Measurements from ENCODE around the gene RUSC2.
A peak's percentile ranks its signal among the peaks of the same experiment; 100 is the strongest.

RUSC2 gene, protein sequence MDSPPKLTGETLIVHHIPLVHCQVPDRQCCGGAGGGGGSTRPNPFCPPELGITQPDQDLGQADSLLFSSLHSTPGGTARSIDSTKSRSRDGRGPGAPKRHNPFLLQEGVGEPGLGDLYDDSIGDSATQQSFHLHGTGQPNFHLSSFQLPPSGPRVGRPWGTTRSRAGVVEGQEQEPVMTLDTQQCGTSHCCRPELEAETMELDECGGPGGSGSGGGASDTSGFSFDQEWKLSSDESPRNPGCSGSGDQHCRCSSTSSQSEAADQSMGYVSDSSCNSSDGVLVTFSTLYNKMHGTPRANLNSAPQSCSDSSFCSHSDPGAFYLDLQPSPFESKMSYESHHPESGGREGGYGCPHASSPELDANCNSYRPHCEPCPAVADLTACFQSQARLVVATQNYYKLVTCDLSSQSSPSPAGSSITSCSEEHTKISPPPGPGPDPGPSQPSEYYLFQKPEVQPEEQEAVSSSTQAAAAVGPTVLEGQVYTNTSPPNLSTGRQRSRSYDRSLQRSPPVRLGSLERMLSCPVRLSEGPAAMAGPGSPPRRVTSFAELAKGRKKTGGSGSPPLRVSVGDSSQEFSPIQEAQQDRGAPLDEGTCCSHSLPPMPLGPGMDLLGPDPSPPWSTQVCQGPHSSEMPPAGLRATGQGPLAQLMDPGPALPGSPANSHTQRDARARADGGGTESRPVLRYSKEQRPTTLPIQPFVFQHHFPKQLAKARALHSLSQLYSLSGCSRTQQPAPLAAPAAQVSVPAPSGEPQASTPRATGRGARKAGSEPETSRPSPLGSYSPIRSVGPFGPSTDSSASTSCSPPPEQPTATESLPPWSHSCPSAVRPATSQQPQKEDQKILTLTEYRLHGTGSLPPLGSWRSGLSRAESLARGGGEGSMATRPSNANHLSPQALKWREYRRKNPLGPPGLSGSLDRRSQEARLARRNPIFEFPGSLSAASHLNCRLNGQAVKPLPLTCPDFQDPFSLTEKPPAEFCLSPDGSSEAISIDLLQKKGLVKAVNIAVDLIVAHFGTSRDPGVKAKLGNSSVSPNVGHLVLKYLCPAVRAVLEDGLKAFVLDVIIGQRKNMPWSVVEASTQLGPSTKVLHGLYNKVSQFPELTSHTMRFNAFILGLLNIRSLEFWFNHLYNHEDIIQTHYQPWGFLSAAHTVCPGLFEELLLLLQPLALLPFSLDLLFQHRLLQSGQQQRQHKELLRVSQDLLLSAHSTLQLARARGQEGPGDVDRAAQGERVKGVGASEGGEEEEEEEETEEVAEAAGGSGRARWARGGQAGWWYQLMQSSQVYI (N-terminal part only)

DNA sequence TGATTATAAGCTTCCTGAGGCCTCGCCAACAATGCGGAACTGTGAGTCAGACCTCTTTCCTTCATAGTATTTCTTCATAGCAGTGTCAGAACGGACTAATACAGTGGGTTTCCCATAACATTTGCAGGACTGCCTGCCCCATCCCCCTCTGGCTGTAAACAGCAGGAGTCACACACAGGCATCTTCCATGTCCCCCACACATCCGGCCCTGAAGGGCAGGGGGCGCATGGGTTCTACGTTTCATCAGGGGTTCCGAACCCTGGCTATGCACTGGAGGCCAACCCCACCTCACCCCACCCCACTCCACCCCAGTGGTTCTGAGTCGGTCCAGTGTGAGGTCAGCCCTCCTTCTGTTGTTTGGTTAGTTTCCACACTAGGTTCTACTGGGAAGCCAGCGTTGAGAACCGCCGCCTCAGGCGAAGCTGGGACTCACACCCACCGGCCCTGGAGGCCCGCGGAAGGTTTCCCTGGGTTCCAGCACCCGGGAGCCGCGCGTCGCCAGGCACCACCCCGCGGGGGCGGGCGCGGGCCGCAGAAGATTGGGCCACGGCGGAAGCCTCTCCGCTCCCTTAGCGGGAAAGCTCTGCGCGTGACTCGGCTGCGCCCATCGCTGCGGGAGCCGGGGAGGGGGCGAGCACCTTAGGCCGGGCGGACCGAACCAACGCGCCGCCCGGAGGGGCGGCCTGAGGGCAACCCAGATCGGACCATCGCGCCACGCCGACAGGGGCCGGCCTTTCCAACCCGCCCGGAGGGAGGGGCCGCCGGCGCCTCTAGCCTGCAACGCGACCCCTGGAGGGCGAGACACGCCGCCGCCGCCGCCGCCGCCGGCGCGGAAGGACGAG is at the start of gene RUSC2:
Gene RUSC2 (plus strand): TSS at position 799 of the 842 bp plus-strand sequence. CDS start 56,411 bp downstream, outside the sequence.
- Histone ChIP-seq H3K27me3 (ENCODE audit: control insufficient read depth, insufficient read depth, low read length) (no peaks in the 10 kb centered on the region), H3K4me1 (ENCODE audit: control insufficient read depth, insufficient read depth, low read length) (peaks cover 12% of the 10 kb centered on the region), H3K36me3 (ENCODE audit: control insufficient read depth, insufficient read depth, low read length) (no peaks in the 10 kb centered on the region), H3K9me3 (ENCODE audit: control insufficient read depth, insufficient read depth, low read length) (no peaks in the 10 kb centered on the region), H3K27ac (ENCODE audit: low read depth, low read length) (peak within 1 kb of the TSS; percentile 93), H3K4me3 (ENCODE audit: low read depth, low read length) (peak within 1 kb of the TSS; percentile 80), H3K9ac (ENCODE audit: low read depth, low read length) (peak within 1 kb of the TSS; percentile 74)

DNA sequence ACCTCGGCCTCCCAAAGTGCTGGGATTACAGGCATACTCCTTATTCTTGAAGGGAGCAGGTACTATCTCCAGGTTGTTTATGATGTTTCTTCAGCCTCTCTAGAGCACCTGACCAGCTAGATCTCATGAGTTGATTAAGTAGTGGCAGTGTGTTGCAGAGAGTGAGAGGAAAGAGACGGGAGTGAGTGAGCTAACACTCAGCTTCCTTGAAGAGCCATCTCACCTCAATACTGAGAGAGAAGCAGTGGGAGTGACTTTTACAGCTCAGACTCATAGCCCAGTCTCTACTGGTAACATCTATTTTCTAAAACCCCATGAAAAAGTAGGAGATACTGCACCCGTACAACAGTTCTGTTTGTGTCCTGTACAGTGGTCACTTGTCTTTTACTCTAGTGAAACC is 43.9 kb upstream of the RUSC2 start:
- H3K27ac ChIP-seq (ENCODE audit: low read depth, low read length), result no peak overlapping the region
- H3K36me3 ChIP-seq (ENCODE audit: control insufficient read depth, insufficient read depth, low read length), result no peaks in the 10 kb centered on the region
- H3K9me3 ChIP-seq (ENCODE audit: control insufficient read depth, insufficient read depth, low read length), result no peaks in the 10 kb centered on the region
- no peak overlapping the region for H3K4me3 ChIP-seq (ENCODE audit: low read depth, low read length)
- peaks cover 7% of the 10 kb centered on the region; the same call in 1 of the 2 replicates for H3K27me3 ChIP-seq (ENCODE audit: control insufficient read depth, insufficient read depth, low read length)
- H3K9ac ChIP-seq (ENCODE audit: low read depth, low read length), result no peak overlapping the region
- H3K4me1 ChIP-seq (ENCODE audit: control insufficient read depth, insufficient read depth, low read length), result no peaks in the 10 kb centered on the region

DNA sequence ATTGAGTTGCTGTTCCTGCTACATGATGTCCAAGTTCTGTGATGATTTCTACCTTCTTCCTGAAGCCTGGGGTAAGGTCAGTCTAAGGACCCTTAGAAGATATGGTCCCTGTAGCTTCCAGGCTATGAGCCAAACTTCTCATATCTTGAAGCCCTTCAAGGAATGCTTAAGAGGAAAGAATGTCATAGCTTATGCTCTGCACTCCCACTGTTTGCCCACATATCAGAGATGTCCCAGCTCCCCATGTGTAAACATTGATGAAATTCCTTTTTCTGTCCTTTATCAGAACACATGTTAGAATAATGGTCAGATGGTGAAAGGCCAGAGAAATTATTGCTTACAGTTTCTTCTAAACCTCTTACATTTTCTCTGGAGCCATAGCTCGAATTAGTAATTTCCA is 41.4 kb upstream of the RUSC2 start:
- Histone ChIP-seq H3K9me3 (ENCODE audit: control insufficient read depth, insufficient read depth, low read length) (no peaks in the 10 kb centered on the region), H3K27me3 (ENCODE audit: control insufficient read depth, insufficient read depth, low read length) (peaks cover 7% of the 10 kb centered on the region; the same call in 1 of the 2 replicates), H3K4me3 (ENCODE audit: low read depth, low read length) (no peak overlapping the region), H3K27ac (ENCODE audit: low read depth, low read length) (no peak overlapping the region), H3K9ac (ENCODE audit: low read depth, low read length) (no peak overlapping the region), H3K36me3 (ENCODE audit: control insufficient read depth, insufficient read depth, low read length) (no peaks in the 10 kb centered on the region), H3K4me1 (ENCODE audit: control insufficient read depth, insufficient read depth, low read length) (no peaks in the 10 kb centered on the region)

DNA sequence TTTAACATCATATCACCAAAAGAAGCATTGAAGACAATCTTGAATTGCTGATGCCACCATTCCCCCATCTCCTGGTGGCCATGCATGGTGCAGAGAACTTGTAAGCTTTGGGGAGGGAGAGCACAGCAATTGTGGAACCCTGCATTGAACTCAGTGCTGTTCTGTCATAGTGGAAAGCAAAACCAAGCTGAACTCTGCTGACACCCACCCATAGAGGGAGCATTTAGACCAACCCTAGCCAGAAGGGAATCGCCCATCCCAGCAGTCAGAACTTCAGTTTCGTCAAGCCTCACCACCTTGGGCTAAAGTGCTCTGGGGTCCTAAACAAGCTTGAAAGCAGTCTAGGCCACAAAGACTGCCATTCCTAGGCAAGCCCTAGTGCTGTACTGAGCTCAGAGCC is 37.4 kb upstream of the RUSC2 start:
- H3K27me3 ChIP-seq (ENCODE audit: control insufficient read depth, insufficient read depth, low read length), result peaks cover 4% of the 10 kb centered on the region; the same call in 1 of the 2 replicates
- no peaks in the 10 kb centered on the region for H3K36me3 ChIP-seq (ENCODE audit: control insufficient read depth, insufficient read depth, low read length)
- H3K9me3 ChIP-seq (ENCODE audit: control insufficient read depth, insufficient read depth, low read length), result no peaks in the 10 kb centered on the region
- H3K4me1 ChIP-seq (ENCODE audit: control insufficient read depth, insufficient read depth, low read length), result no peaks in the 10 kb centered on the region
- no peak overlapping the region for H3K27ac ChIP-seq (ENCODE audit: low read depth, low read length)
- H3K9ac ChIP-seq (ENCODE audit: low read depth, low read length), result no peak overlapping the region
- H3K4me3 ChIP-seq (ENCODE audit: low read depth, low read length), result no peak overlapping the region

DNA sequence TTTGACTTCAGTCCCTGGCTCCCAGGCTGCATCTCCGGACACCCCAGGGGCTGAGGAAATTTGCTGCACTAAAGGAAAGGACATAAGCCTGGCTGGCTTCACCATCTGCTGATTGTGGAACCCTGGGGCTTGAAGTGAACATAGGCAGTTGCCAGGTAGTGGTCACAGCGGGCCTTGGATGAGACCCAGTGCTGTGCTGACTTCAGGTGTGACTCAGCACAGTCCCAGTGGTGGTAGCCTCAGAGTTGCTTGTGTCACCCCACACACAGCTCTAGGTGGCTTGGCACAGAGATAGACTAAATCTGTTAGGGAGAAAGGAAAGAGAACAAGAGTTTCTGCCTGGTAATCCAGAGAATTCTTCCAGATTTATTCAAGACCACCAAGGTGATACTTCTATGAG is 36.1 kb upstream of the RUSC2 start:
- no peak overlapping the region for H3K4me3 ChIP-seq (ENCODE audit: low read depth, low read length)
- H3K9ac ChIP-seq (ENCODE audit: low read depth, low read length), result no peak overlapping the region
- peaks cover 4% of the 10 kb centered on the region; the same call in 1 of the 2 replicates for H3K27me3 ChIP-seq (ENCODE audit: control insufficient read depth, insufficient read depth, low read length)
- H3K9me3 ChIP-seq (ENCODE audit: control insufficient read depth, insufficient read depth, low read length), result no peaks in the 10 kb centered on the region
- H3K36me3 ChIP-seq (ENCODE audit: control insufficient read depth, insufficient read depth, low read length), result no peaks in the 10 kb centered on the region
- no peak overlapping the region for H3K27ac ChIP-seq (ENCODE audit: low read depth, low read length)
- H3K4me1 ChIP-seq (ENCODE audit: control insufficient read depth, insufficient read depth, low read length), result no peaks in the 10 kb centered on the region

DNA sequence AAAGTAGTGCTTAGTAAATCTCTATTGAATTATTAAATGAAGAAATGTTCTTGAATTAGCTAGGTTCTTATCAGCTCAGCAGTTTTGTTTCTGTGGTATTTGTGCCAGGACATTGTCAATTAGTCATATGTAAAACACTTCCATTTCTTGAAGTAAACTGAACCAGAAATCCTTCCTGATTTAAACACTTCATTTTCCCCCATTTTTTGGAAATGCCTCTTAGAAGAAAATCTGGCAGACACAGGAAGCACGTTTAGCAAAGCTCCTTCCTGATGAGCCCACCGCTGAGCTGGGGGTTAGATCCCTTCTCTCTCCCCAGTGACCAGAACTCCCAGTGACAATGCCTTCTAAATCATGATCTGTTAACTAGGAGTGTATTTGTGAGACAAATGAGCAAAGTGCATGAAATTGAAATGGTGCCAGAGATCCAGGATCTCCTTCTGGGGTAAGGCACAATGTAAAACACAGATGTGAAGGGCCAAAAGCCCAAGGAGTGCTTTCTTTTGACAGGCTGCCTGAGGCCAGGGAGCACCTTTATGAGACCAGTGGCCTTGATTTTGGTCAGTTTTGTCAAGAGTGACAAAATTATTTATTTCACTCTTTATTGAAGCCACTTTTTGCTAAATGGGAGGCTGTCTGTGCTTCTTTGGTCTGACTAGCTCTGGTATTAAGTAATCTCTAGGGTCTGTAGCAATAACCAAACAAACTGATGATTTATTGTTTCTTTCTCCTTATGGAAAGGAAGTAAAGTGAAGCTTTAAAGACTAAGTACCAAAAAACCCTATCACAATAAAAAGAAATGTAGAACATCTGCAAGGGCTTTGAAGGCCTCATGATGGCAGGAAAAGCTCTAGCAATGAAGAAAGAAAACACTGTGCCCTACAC is 25.5 kb upstream of the RUSC2 start:
- Histone ChIP-seq H3K9me3 (ENCODE audit: control insufficient read depth, insufficient read depth, low read length) (peaks cover 11% of the 10 kb centered on the region), H3K36me3 (ENCODE audit: control insufficient read depth, insufficient read depth, low read length) (no peaks in the 10 kb centered on the region), H3K4me1 (ENCODE audit: control insufficient read depth, insufficient read depth, low read length) (no peaks in the 10 kb centered on the region), H3K4me3 (ENCODE audit: low read depth, low read length) (no peak overlapping the region), H3K27me3 (ENCODE audit: control insufficient read depth, insufficient read depth, low read length) (no peaks in the 10 kb centered on the region), H3K9ac (ENCODE audit: low read depth, low read length) (no peak overlapping the region), H3K27ac (ENCODE audit: low read depth, low read length) (no peak overlapping the region)

DNA sequence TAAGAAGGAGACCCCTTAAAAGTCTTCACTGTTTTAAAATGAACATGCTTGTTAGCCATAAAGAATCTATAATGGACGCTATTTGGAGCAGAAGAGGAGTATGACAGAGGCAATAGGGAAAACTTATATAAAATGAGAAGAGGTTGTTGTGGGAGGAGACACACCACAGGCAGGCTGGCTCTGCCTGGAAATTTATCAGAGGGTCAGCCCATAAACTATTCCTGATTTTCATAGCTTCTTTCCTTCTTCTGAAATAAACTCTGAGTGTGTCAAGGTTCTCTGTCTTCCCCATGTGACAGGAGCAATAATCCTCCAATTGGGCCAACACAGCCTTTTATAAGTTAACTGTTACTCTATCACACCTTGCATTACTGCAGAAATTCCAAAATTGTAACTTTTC is 19.6 kb upstream of the RUSC2 start:
- Histone ChIP-seq H3K36me3 (ENCODE audit: control insufficient read depth, insufficient read depth, low read length) (no peaks in the 10 kb centered on the region), H3K27ac (ENCODE audit: low read depth, low read length) (no peak overlapping the region), H3K4me3 (ENCODE audit: low read depth, low read length) (no peak overlapping the region), H3K4me1 (ENCODE audit: control insufficient read depth, insufficient read depth, low read length) (no peaks in the 10 kb centered on the region), H3K27me3 (ENCODE audit: control insufficient read depth, insufficient read depth, low read length) (no peaks in the 10 kb centered on the region), H3K9ac (ENCODE audit: low read depth, low read length) (no peak overlapping the region), H3K9me3 (ENCODE audit: control insufficient read depth, insufficient read depth, low read length) (no peaks in the 10 kb centered on the region)

DNA sequence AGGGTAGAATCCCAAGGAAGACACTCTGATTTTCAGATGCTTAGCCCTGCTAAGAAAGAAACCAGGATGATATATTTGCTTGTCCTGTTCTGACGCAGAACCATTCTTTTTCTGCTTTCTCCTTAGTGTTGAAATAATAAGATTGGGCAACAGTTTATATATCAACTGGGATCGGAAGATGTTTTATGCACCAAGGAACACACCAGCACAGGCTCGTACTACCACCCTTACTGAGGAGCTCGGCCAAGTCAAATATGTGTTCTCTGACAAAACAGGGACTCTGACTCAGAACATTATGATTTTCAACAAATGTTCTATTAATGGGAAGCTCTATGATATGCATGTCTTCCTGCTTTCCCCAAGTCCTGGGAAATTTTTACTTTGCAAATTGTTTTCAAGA is 19.0 kb upstream of the RUSC2 start:
- H3K9me3 ChIP-seq (ENCODE audit: control insufficient read depth, insufficient read depth, low read length), result no peaks in the 10 kb centered on the region
- no peaks in the 10 kb centered on the region for H3K27me3 ChIP-seq (ENCODE audit: control insufficient read depth, insufficient read depth, low read length)
- no peak overlapping the region for H3K9ac ChIP-seq (ENCODE audit: low read depth, low read length)
- H3K4me3 ChIP-seq (ENCODE audit: low read depth, low read length), result no peak overlapping the region
- no peaks in the 10 kb centered on the region for H3K4me1 ChIP-seq (ENCODE audit: control insufficient read depth, insufficient read depth, low read length)
- no peaks in the 10 kb centered on the region for H3K36me3 ChIP-seq (ENCODE audit: control insufficient read depth, insufficient read depth, low read length)
- H3K27ac ChIP-seq (ENCODE audit: low read depth, low read length), result no peak overlapping the region

DNA sequence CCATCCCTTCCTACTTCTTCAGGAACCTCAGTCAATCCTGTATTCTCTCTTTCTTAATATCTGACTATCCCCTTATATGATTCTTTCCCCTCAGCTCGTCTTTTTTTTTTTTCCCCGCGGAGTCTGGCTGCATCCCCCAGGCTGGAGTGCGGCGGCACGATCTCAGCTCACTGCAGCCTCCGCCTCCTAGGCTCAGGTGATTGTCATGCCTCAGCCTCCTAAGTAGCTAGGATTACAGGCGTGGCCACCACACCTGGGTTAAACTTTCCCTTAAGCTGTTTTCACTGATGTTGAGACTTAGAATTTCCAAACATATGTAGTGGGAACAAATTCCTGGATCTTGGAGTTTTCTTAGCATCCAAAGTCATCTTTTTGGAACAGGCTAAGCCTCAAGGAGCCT is 13.3 kb upstream of the RUSC2 start:
- Histone ChIP-seq H3K27ac (ENCODE audit: low read depth, low read length) (no peak overlapping the region), H3K4me1 (ENCODE audit: control insufficient read depth, insufficient read depth, low read length) (no peaks in the 10 kb centered on the region), H3K9ac (ENCODE audit: low read depth, low read length) (no peak overlapping the region), H3K27me3 (ENCODE audit: control insufficient read depth, insufficient read depth, low read length) (no peaks in the 10 kb centered on the region), H3K36me3 (ENCODE audit: control insufficient read depth, insufficient read depth, low read length) (no peaks in the 10 kb centered on the region), H3K9me3 (ENCODE audit: control insufficient read depth, insufficient read depth, low read length) (no peaks in the 10 kb centered on the region), H3K4me3 (ENCODE audit: low read depth, low read length) (no peak overlapping the region)

Data from HUES48 (cell line).